Raji (cell line): ENCODE measurements around the gene PHACTR1.

Experiments used
- POLR2A ChIP-seq: IDR thresholded peaks from 2 replicates; pipeline ENCODE4 v1.6.1; 2011; ENCODE audit warnings: low read depth, low read length, control low read depth; ENCODE audit not compliant: insufficient read depth

The PHACTR1 gene

DNA sequence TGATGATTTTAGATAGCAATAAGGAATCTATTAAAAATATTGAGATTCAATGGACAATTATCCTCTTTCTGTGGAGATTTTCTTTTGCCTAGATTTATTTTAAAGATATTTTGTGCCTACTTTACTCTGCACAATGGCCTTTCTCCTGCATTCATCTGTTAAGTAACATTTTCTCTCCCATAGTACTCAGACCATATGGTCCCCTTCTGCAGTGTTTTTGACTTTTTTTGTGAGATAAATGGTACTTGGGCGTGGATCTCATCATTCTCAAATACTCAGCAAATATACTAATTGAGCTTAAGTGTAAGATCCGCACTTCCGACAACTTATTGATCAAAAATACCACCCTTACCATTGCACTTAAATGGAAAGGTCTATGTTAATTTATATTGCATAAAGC lies 55.8 kb downstream of the PHACTR1 start:
- TF ChIP-seq POLR2A = no peak

DNA sequence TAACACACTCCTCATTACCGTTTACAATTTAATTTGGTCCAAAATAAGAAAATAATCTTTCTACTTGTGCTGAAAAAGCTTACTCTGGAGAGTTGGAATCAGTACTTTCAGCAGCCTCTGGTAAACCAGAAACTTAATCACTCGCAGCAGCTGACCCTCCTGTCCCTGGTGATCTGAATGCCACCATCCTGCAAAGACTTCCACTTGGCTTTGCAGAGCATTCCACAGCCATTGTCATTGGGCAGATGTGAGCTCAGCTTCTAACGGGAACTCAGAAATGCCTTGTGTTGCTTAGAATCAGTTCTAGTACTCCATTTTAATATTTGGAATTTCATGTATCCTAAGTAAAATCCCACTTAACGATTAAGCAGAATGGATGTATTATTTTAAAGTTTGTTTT lies 59.7 kb downstream of the PHACTR1 start:
- TF ChIP-seq POLR2A = no peak

DNA sequence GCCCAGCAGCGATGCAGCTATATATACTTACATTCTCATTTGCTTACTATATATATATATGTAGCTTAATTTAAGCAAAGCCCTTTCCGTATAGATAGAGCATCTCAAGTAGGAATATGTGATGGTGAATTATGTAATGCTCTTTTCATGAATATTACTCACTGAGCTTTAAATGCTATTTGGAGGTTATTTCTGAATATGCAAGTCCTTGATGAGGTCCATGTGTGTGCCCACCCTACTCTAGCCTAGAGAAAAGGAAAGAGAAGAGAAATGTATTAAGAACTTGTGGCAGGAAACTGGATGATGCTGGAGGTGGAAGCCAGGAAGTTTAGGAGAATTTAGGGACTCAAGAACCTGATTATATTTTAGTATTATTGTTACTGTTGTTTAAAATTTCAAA lies 63.2 kb downstream of the PHACTR1 start:
- no peak for TF ChIP-seq POLR2A

DNA sequence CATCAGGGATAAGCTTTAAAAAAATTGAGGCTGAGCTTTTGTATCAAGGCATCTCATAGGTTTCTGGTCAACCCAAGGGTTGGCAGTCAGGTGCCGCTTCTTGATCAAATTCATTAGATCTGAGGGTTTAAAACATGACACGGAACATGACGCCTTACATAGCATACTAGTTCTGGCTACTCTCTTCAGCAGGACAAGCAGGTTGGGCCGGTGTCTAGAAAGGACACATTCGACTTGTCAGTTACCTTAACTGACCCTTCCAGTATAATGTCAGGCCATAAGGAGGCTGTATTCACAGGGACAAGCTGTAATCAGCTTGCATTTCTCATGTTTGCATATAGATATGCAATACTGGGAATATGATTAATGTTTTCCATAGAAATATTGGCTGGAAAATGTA lies 65.6 kb downstream of the PHACTR1 start:
- no peak for TF ChIP-seq POLR2A

DNA sequence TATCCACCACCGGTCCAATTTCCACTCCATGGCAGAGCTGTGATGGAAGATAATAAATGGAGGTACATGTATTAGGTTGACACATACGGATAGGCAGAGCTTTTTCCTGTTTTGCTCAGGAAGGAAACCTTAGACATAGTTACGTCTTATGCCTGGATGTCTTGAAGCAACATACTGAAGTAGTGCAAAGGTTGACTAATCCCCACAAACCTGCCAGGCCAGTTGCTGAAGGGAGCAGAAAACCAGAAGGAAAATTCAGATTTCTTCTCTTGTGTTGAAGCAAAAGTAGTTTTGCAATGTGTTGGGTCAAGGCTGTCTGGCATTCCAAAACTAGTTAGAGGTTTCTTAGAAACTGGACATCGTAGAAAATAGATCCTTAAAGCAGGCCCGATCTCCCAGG lies 68.7 kb downstream of the PHACTR1 start:
- no peak for TF ChIP-seq POLR2A

DNA sequence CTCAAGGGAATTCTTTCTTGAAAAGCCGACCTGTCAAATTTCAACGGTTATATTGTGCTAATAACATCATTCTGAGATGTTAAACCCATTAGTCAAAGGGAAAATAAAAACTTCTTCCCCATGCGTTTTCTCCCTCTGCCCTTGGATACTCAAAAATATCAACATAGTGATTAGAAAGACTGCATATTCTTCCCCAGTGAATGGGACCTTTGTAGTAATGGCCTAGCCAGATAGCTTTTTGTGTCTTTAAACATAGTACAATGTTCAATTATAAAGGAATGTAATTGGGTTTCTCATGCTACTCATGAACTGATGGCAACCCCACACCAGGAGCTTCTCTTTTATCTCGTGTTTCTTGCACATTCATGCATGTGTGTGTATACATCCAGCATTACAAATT lies 69.4 kb downstream of the PHACTR1 start:
- TF ChIP-seq POLR2A = no peak

DNA sequence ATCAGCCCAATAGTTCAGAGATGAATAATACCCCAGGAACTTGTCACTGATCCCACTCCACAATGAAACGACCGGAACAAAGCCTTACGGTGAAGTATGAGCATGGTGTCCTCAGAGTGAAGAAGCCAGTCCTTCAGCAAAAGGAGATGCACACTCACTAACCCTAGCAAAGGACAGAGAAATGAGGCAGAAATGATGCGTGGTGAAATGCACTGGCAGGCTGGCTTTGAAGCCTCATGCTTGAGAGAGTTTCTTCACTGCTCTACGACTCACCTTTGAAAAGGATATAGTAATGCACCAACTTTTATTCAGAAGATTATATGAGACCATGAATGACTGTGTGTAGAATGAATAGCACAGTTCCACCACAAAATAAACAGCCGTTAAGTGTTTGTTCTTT lies 74.8 kb downstream of the PHACTR1 start:
- TF ChIP-seq POLR2A = no peak

DNA sequence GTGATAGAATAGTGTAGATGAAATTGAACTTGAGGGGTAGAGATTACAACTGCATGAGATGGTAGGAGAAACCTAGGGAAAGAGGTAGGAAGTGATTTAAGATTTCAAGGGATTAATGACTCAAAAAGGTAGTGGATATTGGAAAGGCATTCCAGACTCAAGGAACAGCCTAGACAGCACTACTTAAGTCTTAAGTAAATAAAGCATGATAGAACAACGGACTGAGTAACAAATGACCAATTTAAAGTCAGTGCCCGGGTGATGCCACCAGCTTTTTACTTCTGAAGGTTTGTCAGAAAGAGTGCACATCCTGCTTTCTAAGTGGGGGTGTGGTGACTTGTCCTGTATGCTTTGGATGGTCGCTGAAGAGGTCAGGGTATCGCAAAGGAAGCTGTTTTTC lies 81.8 kb downstream of the PHACTR1 start:
- no peak for TF ChIP-seq POLR2A

DNA sequence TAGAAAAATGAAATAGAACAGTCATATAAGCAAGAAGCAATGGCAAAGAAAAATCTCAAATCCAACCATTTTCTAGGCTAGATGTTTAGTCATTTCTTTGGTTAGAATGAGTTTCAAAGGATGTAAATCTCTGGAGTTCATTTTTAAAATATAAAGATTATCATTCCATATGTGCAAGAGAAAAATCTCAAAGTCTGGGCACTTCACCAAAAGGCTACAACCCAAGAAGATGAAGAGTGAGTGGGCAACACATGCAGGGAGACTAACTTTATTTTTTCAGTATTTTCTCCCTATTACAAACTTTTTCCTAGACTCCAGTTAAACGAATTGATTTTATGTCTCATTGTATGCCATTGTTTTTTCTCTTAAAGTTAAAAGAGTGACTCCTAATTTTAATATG lies 83.6 kb downstream of the PHACTR1 start:
- TF ChIP-seq POLR2A = no peak

DNA sequence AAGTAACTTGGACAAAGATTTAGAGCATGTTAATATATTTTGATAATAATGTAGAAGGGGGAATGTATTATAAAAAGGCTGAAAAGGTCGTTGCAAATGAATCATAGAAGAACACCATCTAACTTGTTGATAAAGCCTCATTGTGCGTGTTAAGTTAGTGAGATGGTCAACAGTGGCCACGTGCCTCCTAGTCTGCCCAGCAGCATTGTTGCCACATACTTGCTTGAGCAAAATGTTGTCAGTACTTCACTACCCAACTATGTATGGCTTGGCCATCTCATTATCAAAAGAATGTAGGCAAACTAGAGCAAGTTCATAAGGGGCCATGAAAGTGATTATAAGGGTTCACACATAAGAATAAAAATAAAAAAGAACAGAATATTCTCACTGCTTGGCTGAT lies 84.6 kb downstream of the PHACTR1 start:
- no peak for TF ChIP-seq POLR2A

DNA sequence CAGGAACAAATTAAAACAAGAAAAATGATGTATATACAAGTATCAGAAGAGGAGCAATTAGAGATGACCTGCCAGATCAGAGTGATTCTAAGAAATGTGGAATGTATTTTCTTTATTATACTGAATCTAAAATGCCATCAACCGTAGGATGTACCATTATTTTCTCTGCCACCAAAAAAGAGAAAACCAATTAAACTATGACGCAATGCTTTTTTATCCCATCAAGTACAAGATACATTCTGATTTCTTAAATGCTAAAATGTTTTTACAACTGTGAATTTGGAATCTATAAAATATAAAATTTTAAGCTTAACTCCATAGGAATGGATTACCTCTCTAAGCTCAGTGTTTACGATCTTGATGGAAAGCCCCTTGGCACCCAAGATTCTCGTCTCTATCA lies 85.9 kb downstream of the PHACTR1 start:
- TF ChIP-seq POLR2A = no peak

DNA sequence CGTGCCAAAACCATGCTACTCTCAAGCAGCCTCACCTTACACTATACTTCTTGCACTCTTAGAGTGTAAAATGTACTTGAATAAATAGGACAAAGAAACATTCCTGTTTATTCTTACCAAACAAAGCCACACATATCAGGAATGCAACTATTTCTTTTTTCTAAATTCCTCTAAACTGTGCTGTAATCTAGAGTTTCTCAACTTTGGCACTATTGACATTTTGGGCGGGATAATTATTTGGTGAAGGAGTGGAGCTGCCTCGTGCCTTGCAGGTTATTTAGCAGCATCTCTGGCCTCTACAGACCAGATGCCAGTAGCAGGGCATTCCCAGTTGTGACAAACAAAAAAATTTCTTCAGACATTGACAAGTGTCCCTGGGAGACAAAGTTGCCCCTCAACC lies 86.9 kb downstream of the PHACTR1 start:
- no peak for TF ChIP-seq POLR2A

DNA sequence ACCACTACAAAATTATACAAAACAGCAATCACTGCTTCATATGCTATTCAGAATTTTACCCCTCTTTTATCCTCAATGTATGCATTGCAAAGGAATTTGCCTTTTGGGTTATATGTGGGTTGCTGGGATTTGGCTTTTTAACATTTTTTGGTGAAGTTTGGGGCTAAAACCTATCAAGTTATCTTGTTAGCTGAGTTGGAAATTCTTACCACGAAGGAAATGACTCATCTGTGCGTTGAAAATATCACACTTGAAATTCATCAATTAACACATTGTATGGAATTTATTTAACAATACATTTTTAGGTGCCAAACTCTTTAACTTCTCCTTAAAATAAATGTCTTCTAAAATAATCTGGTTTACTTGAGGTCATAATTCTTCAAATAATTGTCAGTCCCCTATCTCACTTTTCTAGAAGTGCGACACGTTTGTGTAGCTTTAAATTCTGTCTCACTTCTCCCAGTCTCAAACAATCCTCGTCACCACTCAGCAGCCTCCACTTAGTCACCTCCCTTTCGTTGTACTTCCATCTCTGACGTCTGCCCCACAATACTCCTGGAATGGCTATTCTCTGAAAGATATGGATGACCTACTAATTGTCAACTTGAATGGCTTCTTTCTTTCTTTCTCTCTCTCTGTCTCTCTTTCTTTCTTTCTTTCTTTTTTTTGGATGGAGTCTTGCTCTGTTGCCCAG lies 88.5 kb downstream of the PHACTR1 start:
- no peak for TF ChIP-seq POLR2A

DNA sequence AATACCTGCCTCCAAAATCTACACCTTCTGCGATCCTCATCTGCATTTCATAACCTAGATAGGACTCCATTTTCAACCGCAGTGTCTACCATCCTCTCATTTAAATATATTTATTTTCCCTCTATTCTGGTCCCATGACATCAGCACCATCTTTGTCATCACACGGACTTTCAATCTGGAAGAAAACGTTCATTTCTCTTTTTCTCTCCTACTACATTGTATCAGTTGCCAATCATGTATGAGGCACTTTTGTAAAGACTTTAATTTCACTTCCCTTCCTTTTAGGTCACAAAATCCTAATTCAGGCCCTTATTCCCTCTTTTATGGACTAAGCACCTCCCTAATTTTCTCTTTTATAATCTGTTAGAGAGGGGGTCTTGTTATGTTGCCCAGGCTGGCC lies 89.6 kb downstream of the PHACTR1 start:
- TF ChIP-seq POLR2A = no peak

DNA sequence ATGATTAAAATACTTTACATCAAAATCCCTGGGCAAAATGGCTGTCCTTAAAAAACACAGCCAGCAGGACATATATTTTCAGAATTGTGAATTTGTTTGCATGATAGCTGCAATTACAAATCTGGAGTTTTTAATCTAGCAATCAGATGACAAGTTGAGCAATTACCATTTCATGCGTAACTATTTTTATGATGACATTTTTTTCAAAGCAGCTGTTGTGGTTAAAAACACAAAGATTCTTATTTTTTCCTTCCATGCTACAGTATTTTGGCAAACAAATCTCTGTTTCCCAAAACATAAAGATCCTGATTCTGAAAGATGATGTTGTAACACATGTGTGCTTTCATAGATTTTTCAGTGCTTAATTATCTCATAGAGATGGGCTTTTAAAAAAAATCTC lies 90.2 kb downstream of the PHACTR1 start:
- TF ChIP-seq POLR2A = no peak

DNA sequence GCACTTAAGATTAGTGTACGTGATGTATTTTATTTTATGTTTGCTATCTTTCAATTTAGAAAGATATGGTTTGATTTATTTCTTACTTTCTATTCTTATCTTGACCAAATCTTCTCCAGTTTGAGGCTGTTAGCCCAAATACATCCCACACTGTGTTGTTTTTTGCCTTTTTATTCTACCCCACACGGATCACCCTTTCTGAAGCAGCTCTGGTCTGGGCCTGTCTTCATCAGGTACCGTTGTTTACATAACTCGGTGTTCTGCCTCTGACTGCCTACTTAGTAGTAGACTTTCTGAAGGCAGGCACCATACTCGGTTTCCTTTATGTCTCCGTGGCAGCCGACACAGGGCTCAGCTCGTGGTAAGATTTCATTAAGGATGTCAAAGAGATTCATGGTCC lies 95.0 kb downstream of the PHACTR1 start:
- no peak for TF ChIP-seq POLR2A

DNA sequence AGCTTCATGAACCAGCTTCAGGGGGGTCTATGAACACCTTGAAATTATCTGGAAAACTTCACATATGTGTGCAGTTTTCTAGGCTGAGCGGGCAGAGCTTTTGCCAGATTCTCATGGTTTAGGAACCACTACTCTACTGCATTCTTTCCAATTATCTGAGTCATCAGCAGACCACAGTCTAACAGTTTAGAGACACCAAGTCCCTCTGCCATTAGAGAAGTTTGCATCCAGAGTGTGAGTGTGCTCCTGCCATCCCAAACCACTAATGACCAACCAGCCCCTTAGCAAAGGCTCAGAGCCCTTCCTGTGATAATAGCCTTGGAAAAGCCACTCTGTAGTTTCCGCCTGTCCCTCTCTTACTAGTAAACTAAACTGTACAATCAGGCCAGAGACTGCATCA lies 96.8 kb downstream of the PHACTR1 start:
- TF ChIP-seq POLR2A = no peak

DNA sequence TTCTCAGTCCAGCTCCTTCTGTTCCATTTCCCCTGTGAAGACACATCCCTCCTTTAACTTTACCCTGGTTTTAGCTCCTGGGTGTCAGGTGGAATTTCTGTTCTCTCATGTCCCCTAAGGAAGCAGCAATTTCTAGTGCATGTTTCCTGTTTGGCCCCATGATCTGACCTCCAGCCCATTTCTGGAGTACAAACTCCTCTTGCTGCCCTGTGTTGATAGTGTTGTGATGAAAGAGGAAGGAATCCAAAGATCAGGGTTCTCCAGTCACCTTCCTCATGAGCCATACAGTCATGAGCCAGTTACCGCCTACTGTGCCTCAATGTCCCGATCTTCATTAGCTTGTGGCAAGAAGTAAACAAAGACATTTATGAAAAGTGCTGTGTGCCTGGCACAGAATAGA lies 97.4 kb downstream of the PHACTR1 start:
- TF ChIP-seq POLR2A = no peak

DNA sequence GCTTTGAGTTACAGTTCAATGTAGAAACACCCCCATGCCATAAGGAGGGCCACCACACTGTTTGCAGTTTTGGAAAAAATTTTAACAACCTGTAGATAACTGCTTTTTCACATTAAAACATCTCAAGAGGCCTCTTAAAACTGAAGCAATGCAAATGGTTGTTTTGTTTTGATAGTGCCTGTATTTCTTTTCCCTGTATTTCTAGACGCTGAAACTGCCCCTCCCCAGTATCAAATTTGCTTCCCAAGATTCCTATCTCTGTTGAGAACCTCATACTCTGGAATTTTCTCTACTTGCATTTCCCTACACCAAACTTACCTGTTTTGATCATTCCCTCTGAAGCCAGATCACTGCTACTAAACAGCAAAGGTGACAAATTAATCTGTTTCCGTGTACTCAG lies 98.5 kb downstream of the PHACTR1 start:
- no peak for TF ChIP-seq POLR2A
